Forelimb muscle (tissue), 1 donor: Measurements from ENCODE around the gene LEP. TPM values are rescaled to one million over a fixed set of nuclear protein-coding genes. Genes with fewer than 3 reads are reported as not detected.
"Not testable (repeated sequence)": the region's sequence is repeated elsewhere in the genome, so short reads cannot be mapped to it uniquely, and the experiment has no call there.

Experiments
- DNase-seq: peaks from one replicate; pipeline ENCODE4 v3.0.0-alpha.2; 2013; ENCODE audit warnings: low read depth
- polyA plus RNA-seq: library from polyadenylated mRNA; unstranded; fragments of 120-200 nt; gene quantifications from one replicate; pipeline ENCODE4 v1.2.1, GENCODE V29; 2013; ENCODE audit not compliant: insufficient read length

Gene LEP
- polyA plus RNA-seq, 1 donor, result not detected

DNA sequence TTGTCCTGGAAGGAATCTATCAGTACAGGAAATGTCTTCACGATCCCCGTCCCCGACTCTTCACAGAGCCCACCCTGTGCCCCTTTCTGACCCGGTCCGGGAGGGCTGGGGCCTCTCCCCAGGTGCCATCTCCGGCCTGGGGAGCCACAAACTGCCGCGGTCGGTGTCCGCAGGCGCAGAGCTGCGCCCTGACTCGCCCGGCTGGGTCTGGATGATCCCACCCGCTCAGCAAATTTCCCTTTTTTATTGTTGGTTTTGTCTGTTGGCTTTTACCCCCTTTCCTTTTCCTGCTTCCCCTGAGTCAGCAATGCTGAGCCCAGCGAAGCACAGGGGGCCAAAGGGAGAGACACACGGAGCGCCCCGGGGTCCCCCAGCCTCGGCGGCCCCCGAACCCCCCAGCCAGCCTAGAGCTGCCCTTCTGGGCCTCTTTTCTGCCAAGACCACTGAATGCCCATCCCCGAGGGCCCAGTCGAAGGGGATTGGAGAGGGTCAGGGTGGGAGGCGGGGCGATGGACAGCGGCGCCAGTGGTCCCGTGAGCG is 30.9 kb downstream of the LEP start:
- DNase-seq, result no peak

DNA sequence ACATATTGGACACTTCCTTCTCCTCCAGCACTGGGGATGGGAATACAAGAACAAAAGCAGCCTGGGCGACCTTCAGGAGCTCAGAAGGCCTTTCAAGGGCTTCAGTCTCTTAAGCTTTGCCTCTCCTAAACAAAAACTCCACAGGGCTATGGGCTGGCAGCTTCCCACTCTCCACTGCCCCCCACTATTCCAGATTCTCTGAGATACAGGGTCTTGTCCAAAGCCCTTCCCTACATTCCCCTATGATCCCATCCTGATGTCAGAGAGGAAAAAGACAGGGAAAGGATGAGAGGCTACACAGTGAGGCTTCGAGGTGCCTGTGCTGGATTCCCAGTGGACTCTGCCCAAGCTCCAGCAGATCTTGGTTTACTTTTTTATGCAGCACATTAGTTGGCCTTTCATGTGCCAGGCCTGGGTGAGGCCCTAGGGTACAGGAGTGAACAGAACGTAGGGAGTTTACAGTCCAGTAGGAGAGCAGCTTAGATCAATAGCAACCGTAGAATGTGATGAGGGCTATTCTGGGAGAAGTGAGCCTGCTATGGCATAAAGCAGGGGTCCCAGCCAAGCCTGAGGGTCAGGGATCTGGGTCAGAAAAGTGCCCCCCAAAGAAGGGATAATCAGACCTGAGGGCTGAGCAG is 33.3 kb downstream of the LEP start:
- no peak for DNase-seq

DNA sequence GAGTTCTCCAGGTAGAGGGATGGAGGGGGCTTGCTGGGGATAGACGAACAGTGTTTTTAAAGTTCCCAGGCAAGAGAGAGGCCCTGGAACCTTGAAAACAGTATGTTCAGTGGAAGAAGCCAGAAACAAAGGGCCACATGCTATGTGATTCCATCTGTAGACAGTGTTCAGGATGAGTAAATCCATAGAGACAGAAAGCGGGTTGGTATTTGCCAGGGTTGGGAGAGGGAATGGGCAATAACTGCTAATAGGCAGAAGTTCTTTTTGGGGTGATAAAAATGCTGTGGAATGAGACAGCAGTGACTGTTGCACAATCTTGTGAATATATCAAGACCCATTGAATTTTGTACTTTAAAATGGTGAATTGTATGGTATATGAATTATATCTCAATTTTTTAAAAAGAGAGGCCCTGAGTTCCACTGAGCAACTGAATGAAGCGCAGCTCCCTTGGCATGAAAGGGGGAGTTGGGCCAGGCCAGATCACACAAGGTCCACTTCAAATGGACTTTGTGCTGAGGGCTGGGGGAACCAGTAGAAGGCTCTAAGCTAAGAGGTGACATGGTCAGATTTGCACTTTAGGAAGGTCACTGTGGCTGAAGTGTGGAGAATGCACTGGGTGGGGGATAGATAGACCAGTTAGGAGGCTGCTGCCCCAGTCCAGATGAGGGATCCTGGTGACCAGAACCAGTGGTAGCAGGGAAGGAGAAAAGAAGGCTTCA is 34.0 kb downstream of the LEP start:
- no peak for DNase-seq

DNA sequence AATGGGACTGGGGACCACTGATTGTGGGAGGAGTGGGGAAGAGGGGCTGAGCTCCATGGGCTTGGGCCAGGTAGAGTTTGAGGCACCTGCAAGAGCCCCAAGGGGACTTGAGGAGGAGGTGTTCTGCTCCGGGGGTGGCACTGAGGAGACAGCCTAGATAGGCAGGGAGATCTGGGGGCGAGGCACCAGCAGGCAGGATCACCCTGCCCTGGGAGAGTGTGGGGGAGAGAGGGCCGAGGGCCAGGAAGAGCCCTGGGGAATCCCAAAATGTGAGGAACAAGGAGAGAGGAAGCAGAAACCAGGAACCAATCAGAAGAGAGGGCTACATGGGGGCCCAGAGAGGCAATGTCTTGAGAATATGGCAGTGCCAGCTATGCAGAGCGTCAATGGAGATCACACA is 34.6 kb downstream of the LEP start:
- DNase-seq, result no peak

DNA sequence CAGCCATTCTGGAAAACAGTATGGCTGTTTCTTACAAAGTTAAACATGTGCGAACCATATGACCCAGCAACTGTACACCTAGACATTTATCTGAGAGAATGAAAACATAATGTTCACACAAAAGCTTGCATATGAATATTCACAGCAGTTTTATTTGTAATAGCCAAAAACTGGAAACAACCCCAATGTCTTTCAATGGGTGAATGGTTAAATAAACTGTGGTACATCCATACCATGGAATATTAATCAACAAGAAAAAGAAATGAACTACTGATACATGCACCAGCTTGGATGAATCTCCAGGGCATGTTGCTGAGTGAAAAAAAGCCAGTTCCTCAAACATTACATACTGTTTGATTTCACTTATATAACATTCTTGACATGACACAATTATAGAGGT is 37.3 kb downstream of the LEP start:
- DNase-seq, result no peak

DNA sequence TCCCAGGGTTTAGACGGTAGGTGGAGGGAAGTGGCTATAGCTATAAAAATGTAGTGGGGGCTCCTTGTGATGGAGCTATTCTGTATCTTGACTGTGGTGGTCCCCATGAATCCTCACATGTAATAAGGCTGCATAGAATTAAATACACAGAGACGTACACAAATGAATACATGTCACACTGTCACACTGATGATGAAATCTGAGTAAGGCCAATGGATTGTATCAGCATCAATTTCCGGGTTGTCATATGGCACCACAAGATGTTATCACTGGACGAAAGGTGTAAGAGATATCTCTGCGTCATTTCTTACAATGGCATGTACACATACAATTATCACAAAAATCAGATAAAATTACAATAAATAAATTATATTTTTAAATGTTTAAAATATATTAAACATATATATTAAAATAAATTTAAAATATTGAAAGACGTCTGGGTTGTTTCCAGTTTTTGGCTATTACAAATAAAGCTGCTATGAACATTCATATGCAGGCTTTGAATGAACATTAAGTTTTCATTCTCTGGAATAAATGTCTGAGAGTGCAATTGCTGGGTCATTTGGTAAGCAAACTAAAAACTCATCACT is 38.1 kb downstream of the LEP start:
- DNase-seq, result no peak

DNA sequence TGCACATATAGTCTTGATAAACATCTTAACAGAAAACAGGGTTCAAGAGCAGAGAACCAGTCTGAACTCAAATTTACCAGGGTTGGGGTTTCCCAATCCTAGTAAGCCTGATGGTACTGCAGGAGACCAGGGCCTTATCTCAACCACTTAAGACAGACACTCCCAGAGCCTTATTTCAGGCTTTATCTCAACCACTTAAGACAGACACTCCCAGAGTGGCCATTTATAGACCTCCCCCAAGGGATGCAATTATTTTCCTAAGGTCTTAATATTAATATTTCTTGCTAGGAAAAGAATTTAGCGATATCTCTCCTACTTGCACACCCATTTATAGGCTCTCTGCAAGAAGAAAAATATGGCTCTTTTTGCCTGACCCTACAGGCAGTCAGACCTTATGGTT is 39.4 kb downstream of the LEP start:
- not testable (repeated sequence) for DNase-seq

DNA sequence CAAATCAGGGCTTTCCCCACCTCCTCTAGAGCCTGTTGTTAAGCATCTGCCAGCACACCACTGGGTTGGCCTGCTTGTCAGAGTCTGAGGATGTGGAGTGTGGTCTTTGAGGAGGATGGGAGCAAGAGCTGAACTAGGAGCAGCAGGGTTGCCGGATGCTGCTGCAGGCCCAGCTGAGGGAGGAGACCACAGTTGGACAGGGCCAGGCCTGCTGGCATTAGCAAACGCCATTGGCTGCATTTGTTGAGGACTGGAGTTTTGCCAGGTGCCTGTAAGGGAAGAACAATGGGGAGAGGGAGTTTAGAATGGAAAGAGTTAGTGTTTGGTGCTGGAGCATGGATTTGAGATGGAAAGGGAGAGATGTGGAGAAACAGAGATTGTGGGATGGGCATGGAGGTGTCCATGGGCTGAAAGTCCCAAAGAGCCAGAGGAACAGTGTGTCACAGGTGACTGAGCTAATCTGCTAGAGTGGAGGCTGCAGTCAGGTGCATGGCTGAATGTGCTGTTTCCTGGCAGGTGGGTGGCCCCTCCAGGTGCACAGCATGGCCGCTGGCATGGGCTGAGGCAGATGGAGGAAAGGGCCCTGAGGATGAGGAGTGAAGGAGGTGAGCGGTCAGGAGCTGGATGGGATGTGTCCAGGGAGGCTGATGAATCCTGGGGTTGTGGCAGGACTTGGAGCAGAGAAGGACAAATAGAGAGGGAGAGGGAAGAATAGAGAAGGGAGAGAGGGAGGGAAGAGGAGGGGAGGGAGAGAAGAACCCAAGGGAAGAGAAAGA is 40.7 kb downstream of the LEP start:
- DNase-seq, result no peak

DNA sequence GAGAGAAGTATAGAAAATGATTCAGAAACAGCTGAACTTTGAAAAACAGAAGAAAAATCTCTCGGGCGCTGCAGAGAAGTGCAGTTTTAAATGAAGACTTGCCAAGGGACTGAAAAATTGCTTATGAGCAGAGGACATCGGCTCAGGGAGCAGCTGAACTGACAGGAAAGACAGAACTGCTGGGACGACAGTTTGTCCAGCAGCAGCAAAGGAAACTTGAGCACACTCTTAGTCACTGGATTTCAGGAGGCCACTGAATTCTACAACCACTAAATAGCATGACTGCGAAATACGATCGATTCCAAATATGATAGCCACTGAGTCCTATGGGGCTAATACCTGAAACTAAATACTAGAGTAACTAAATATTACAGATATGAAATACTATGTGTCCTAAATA is 43.0 kb downstream of the LEP start:
- DNase-seq, result no peak

DNA sequence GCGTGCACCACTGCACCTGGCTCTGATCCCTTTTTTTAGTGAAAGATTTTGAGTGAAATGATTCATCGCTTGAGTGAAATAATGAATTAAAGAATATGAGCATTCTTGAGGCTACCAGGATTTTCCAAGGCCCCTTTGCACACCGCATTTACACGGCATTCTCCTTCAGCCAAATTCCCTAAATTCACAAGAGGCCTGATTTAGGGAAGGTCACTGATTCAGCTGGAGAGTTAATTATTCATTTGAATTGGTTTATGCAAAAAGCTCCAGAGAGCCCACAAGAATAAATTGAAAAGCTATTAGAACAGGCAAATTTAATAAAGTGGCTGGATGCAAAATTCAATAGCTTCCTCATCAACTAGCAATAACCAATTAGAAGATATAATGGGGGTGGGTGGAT is 46.5 kb downstream of the LEP start:
- no peak for DNase-seq

DNA sequence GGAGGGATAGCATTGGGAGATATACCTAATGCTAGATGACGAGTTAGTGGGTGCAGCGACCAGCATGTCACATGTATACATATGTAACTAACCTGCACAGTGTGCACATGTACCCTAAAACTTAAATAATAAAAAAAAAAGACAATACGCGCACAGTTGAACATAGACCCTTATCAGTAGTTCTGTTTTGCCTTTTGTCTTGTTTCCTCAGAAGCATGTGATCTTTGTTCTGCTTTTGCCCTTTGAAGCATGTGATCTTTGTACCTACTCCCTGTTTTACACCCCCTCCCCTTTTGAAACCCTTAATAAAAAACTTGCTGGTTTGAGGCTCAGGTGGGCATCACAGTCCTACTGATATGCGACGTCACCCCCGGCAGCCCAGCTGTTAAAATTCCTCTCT is 56.9 kb downstream of the LEP start:
- not testable (repeated sequence) for DNase-seq

DNA sequence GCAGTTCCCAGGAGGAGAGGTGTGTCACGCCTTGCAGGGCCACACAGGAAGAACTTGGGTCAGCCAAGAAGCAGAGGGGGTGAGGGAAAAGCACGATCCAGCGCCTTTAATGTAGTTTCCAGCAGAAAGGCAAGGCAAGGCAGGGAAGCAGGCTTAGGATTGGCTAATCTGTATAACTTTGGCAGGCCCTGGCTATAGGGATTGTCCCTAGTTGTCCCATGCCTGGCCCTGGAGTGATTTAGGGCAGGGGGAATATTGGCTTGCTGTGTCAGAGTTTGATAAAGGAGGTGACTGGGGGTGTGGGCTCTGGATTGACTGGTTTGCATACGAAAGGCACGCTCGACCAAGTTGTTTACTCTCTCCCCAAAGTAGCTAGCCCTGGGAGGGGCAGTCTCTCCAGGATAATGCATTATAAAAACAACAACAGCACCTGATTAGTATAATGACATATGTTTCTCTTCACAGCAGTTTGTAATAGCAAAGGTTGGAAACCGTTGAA is 58.1 kb downstream of the LEP start:
- no peak for DNase-seq

DNA sequence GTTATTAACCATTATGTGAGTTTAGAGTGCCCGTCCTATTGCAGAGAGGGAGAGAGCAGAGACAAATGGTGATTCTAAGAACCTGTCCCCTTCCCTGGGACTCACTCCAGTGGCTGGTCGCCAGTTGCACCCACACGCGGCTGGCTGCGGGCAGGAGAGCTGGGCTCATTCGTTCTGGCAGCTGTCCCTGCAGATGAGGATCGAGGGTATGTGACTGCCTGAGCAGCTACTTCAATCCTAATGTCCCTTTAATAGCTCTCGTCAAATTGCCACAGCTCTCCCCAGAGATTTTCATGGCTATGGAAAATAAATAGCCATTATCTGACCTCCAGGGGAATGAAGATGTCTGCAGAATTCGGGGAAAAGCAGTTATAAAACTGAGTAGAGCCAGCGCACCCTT is 61.1 kb downstream of the LEP start:
- DNase-seq, result no peak

DNA sequence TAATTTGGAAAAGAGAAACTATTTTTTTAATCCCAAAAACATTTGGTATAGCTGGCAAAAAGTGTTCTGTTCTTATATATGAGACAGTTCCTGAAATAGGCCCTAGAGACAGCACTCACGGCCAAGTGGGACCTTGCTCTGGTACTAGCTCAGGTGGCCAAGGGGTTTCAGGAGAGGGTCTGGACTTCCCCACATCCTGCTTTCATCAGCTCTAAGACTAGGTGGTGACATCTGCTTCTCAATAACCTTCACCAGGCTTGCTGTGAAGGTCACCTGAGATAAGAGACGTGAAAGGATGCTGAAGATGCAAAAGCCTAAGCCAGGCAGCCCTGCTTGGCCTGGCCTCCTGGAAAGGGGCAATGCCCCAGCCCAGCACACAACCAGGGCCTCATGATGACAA is 62.1 kb downstream of the LEP start:
- DNase-seq, result no peak

DNA sequence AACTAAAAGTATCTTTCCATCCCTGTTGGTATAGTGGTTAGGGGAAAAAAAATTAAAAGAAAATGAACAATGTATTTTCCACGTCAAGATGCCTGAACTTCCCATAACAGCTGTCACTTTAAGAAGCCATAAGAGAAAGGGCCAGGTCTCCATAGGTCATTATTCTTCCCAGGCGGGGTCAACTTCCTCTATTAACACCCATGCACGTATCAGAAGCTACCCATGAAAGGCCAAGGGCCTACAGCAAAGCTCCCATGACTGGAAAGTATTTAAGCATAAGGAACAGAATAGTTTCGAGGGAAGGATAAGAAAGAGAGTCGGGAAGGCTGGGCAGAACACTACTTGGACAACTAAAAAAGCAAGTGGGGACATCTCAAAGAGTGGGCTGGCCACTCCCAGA is 62.6 kb downstream of the LEP start:
- no peak for DNase-seq

DNA sequence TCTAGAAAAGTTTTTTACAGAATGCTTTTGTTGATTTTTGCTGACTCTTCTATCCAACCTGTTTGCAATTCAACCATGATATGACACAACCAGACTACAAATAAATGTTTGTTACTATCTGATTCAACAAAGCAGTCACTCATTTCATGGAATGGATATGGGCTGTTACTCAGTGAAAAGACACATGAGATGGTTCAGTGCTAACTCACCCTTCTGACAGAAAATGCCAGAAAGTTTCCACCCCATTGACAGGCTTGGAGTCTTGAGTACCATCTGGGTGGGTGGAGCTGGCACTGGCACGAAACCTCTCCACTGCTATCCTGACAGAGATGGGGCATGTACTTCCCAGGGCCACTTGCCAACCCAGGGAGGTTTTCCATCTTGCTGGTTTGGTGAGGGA is 63.1 kb downstream of the LEP start:
- no peak for DNase-seq

DNA sequence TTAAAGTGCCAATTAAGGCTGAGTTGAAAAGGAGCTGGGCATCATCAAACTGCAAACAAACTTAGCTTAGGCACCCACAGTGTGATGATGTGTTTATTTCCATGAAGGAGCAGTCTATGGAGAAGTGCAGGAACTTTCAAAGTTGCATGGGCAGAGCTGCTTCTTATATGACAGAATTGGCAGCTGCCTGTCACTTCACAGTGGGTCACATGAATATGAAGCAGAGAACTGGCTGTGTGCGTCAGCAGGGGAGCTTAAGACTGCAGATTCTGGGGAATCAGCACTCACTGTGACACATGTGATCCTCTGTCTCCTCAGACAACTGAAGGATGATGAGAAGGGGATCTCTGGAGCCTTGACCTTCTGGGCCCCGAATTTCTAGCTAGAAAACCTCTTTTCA is 66.0 kb downstream of the LEP start:
- DNase-seq, result no peak

Other genes with a start within 250 kb of the LEP start
- 3.3 TPM for gene LRRC4, start 209.8 kb upstream of the LEP start, polyA plus RNA-seq
- gene RBM28, start 102.6 kb downstream of the LEP start, polyA plus RNA-seq, result 41.9 TPM
- 30.9 TPM for gene PRRT4, start 120.4 kb downstream of the LEP start, polyA plus RNA-seq
- 20.5 TPM for gene IMPDH1, start 168.7 kb downstream of the LEP start, polyA plus RNA-seq
- 9.5 TPM for gene HILPDA, start 214.6 kb downstream of the LEP start, polyA plus RNA-seq
- gene METTL2B, start 235.5 kb downstream of the LEP start, polyA plus RNA-seq, result 20.7 TPM